Measurements from ENCODE around the gene GALNT11. TPM values are rescaled to one million over a fixed set of nuclear protein-coding genes. Genes with fewer than 3 reads are reported as not detected.

The GALNT11 gene
- total and polyA plus RNA-seq, 7 donors, result 8.8 to 48.2 (median 35.7) TPM

DNA sequence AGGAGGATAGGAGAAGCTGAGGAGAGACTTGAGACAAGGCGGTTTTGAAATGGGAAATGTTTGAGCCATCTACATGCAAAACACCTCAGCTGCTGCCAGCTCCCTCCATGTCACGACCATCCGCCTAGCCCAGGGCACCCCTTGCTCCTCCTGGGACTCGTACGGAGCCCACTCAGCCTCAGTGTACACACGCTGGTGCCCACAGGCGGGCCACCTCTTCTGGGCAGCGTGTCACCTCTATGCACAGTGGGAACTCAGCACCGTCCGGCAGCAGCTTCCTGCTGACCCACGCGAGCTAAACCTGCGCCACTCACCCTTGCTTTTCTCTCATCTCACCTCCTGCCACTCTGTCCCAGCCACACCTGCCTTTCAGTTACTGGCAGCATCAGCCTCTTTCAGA is 108.3 kb downstream of the GALNT11 start:
- 91 to 96% methylated on average over 13 of the region's 13 CpGs for WGBS, 2 donors
- DNase-seq, result no peak
- TF ChIP-seq POLR2AphosphoS5 (IDR thresholded peaks at IDR 0.05) (no peak), EP300 (IDR thresholded peaks at IDR 0.05) (no peak), POLR2A (IDR thresholded peaks at IDR 0.05) (no peak)
- TF ChIP-seq, protein P1, sequence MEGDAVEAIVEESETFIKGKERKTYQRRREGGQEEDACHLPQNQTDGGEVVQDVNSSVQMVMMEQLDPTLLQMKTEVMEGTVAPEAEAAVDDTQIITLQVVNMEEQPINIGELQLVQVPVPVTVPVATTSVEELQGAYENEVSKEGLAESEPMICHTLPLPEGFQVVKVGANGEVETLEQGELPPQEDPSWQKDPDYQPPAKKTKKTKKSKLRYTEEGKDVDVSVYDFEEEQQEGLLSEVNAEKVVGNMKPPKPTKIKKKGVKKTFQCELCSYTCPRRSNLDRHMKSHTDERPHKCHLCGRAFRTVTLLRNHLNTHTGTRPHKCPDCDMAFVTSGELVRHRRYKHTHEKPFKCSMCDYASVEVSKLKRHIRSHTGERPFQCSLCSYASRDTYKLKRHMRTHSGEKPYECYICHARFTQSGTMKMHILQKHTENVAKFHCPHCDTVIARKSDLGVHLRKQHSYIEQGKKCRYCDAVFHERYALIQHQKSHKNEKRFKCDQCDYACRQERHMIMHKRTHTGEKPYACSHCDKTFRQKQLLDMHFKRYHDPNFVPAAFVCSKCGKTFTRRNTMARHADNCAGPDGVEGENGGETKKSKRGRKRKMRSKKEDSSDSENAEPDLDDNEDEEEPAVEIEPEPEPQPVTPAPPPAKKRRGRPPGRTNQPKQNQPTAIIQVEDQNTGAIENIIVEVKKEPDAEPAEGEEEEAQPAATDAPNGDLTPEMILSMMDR (IDR thresholded peaks at IDR 0.05), result no peak
- Histone ChIP-seq H3K4me1 (peaks cover 0 to 24% (median 18%) of the 10 kb centered on the region in 4 donors), H3K4me3 (no peak overlapping the region), H3K27ac (no peak overlapping the region), H3K27me3 (no peaks in the 10 kb centered on the region), H3K36me3 (peaks cover 6 to 62% (median 29%) of the 10 kb centered on the region in 4 donors), H3K9me3 (no peaks in the 10 kb centered on the region)
- intact Hi-C loops (cut with DNase I), result loop anchor here (10.0 kb wide), 1 partner anchor 259 kb away; the partner anchor contains the start of gene PRKAG2

GRCh38 chr7:152136686-152137085 is 111.2 kb downstream of the GALNT11 start:
- intact Hi-C loops (cut with DNase I), result loop anchor here (10.0 kb wide), 1 partner anchor 262 kb away; the partner anchor contains the start of gene PRKAG2
- peak in 3 of 4 donors; percentile 40 to 72 (median 63) for TF ChIP-seq POLR2AphosphoS5 (IDR thresholded peaks at IDR 0.05)
- TF ChIP-seq EP300 (IDR thresholded peaks at IDR 0.05), result no peak
- Histone ChIP-seq H3K9me3 (no peaks in the 10 kb centered on the region), H3K4me3 (peak overlapping the region in 2 of 4 donors; percentile 5 to 18), H3K4me1 (peaks cover 0 to 24% (median 18%) of the 10 kb centered on the region in 4 donors), H3K27me3 (no peaks in the 10 kb centered on the region), H3K36me3 (peaks cover 25 to 71% (median 26%) of the 10 kb centered on the region in 4 donors), H3K27ac (peak overlapping the region in 3 of 4 donors; percentile 65 to 70 (median 66))
- DNase-seq, result no peak
- WGBS, 2 donors, result 78 to 83% methylated on average over 9 of the region's 9 CpGs

DNA sequence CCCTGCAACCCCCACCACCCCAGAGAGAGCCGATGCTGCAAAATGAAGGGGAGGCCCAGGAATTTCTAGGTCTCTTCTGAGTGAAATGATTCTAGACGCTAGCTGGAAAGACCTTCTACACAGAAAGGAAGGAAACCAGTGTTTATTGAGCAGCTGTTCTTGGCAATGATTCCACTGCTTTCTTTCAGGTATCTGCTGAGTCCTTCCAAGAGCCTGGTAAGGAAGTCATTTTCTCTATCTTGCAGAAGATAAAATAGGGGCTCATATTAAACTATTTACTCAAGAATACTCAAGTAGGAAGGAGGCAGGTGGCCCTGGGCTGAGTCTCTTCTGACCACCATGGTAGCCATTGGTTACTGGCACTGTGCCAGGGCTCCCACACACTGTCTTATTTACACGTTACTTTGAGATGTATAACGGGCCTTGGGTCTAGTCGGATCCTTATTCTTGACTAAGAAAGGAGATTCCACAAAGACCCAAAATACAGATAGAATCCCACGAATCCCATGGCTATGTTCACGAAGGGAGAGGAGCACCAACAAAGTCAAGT is 112.1 kb downstream of the GALNT11 start:
- 87 to 89% methylated on average over 7 of the region's 7 CpGs for WGBS, 2 donors
- Histone ChIP-seq H3K27ac (peak overlapping the region in 3 of 4 donors; percentile 65 to 70 (median 66)), H3K27me3 (no peaks in the 10 kb centered on the region), H3K9me3 (no peaks in the 10 kb centered on the region), H3K4me3 (no peak overlapping the region), H3K36me3 (peaks cover 25 to 71% (median 29%) of the 10 kb centered on the region in 4 donors), H3K4me1 (peaks cover 0 to 25% (median 18%) of the 10 kb centered on the region in 4 donors)
- no peak for DNase-seq
- TF ChIP-seq, protein P1 (IDR thresholded peaks at IDR 0.05), result no peak
- TF ChIP-seq EP300 (IDR thresholded peaks at IDR 0.05), result no peak
- no peak for TF ChIP-seq POLR2A (IDR thresholded peaks at IDR 0.05)
- TF ChIP-seq POLR2AphosphoS5 (IDR thresholded peaks at IDR 0.05), result no peak
- intact Hi-C loops (cut with DNase I), result loop anchor here (10.0 kb wide), 1 partner anchor 263 kb away; the partner anchor contains the start of gene PRKAG2

- DNase-seq, result no peak
- Histone ChIP-seq H3K27ac (no peak overlapping the region), H3K27me3 (no peaks in the 10 kb centered on the region), H3K9me3 (no peaks in the 10 kb centered on the region), H3K36me3 (peaks cover 30 to 69% (median 36%) of the 10 kb centered on the region in 4 donors), H3K4me3 (no peak overlapping the region), H3K4me1 (peaks cover 0 to 40% (median 25%) of the 10 kb centered on the region in 4 donors)
- TF ChIP-seq POLR2AphosphoS5 (IDR thresholded peaks at IDR 0.05), result no peak
- TF ChIP-seq POLR2A (IDR thresholded peaks at IDR 0.05), result no peak
- TF ChIP-seq, protein P1 (IDR thresholded peaks at IDR 0.05), result no peak
- no peak for TF ChIP-seq EP300 (IDR thresholded peaks at IDR 0.05)
- WGBS, 2 donors, result 91 to 93% methylated on average over 4 of the region's 4 CpGs
- intact Hi-C loops (cut with DNase I), result no loop called here
Measured at GRCh38 chr7:152140067-152140466, 114.6 kb downstream of the GALNT11 start.

- 95 to 97% methylated on average over 2 of the region's 2 CpGs for WGBS, 2 donors
- Histone ChIP-seq H3K4me3 (no peak overlapping the region), H3K9me3 (no peaks in the 10 kb centered on the region), H3K4me1 (peaks cover 0 to 37% (median 25%) of the 10 kb centered on the region in 4 donors), H3K27me3 (no peaks in the 10 kb centered on the region), H3K27ac (no peak overlapping the region), H3K36me3 (peaks cover 30 to 74% (median 37%) of the 10 kb centered on the region in 4 donors)
- no peak for TF ChIP-seq EP300 (IDR thresholded peaks at IDR 0.05)
- no peak for TF ChIP-seq POLR2AphosphoS5 (IDR thresholded peaks at IDR 0.05)
- TF ChIP-seq POLR2A (IDR thresholded peaks at IDR 0.05), result no peak
- TF ChIP-seq, protein P1 (IDR thresholded peaks at IDR 0.05), result no peak
- intact Hi-C loops (cut with DNase I), result no loop called here
- no peak for DNase-seq
Measured at GRCh38 chr7:152140560-152140959, 115.1 kb downstream of the GALNT11 start.

All from sigmoid colon (tissue), 7 donors.